ENCODE data around the gene HOTAIR. TPM values are rescaled to one million over a fixed set of nuclear protein-coding genes. Genes with fewer than 3 reads are reported as not detected.

HOTAIR gene
- total RNA-seq, 2 experiments from 2014 or later, result not detected

GRCh38 chr12:53950789-53951576 lies 23.8 kb downstream of the HOTAIR start:
- peaks cover 95% of the 10 kb centered on the region for H3K27me3 Mint-ChIP-seq
- DNase-seq (no peak), ATAC-seq (no peak)
- no peaks in the 10 kb centered on the region for H3K9me3 Mint-ChIP-seq (ENCODE audit: low read depth)
- no peaks in the 10 kb centered on the region for H3K36me3 Mint-ChIP-seq
- CTCF ChIA-PET, result interaction anchor here (1.1 kb wide), 1 partner anchor 49 kb away, joined by 3 read pairs; the partner anchor contains the start of gene HOXC9
- no peaks in the 10 kb centered on the region for H3K4me1 Mint-ChIP-seq
- H3K4me3 Mint-ChIP-seq, result no peak overlapping the region
- peak overlapping the region; percentile 59 for H3K27ac Mint-ChIP-seq

GRCh38 chr12:53950437-53950773 lies 24.3 kb downstream of the HOTAIR start:
- no peak for DNase-seq
- Mint-ChIP-seq H3K27me3 (peaks cover 95% of the 10 kb centered on the region), H3K27ac (no peak overlapping the region), H3K36me3 (no peaks in the 10 kb centered on the region), H3K4me1 (no peaks in the 10 kb centered on the region), H3K4me3 (no peak overlapping the region), H3K9me3 (ENCODE audit: low read depth) (no peaks in the 10 kb centered on the region)
- ATAC-seq, result no peak
- CTCF ChIA-PET, result no interaction called here

- H3K9me3 Mint-ChIP-seq (ENCODE audit: low read depth), result no peaks in the 10 kb centered on the region
- peaks cover 98% of the 10 kb centered on the region for H3K27me3 Mint-ChIP-seq
- CTCF ChIA-PET, result no interaction called here
Observed at GRCh38 chr12:53949631-53950436, 24.9 kb downstream of the HOTAIR start.

GRCh38 chr12:53948650-53949593 lies 25.8 kb downstream of the HOTAIR start:
- H3K9me3 Mint-ChIP-seq (ENCODE audit: low read depth), result no peaks in the 10 kb centered on the region

More at GRCh38 chr12:53949631-53950436, 24.9 kb downstream of the HOTAIR start:
- no peak for DNase-seq
- Mint-ChIP-seq H3K4me1 (no peaks in the 10 kb centered on the region), H3K27ac (no peak overlapping the region), H3K4me3 (no peak overlapping the region), H3K36me3 (no peaks in the 10 kb centered on the region)
- ATAC-seq, result no peak

GRCh38 chr12:53947743-53948142 lies 27.0 kb downstream of the HOTAIR start:
- H3K27ac Mint-ChIP-seq, result no peak overlapping the region
- ATAC-seq, result no peak
- H3K4me3 Mint-ChIP-seq, result no peak overlapping the region
- no peaks in the 10 kb centered on the region for H3K9me3 Mint-ChIP-seq (ENCODE audit: low read depth)
- peaks cover 97% of the 10 kb centered on the region for H3K27me3 Mint-ChIP-seq
- no peak for DNase-seq
- CTCF ChIA-PET, result interaction anchor here (0.6 kb wide), 1 partner anchor 245 kb away, joined by 3 read pairs; no protein-coding TSS in a partner anchor
- H3K36me3 Mint-ChIP-seq, result no peaks in the 10 kb centered on the region
- no peaks in the 10 kb centered on the region for H3K4me1 Mint-ChIP-seq

More at GRCh38 chr12:53948650-53949593, 25.8 kb downstream of the HOTAIR start:
- CTCF ChIA-PET, result interaction anchor here (0.6 kb wide), 1 partner anchor 244 kb away, joined by 3 read pairs; no protein-coding TSS in a partner anchor
- ATAC-seq (no peak), DNase-seq (no peak)
- H3K4me1 Mint-ChIP-seq, result no peaks in the 10 kb centered on the region
- H3K27ac Mint-ChIP-seq, result no peak overlapping the region
- H3K27me3 Mint-ChIP-seq, result peaks cover 98% of the 10 kb centered on the region
- H3K4me3 Mint-ChIP-seq, result no peak overlapping the region
- no peaks in the 10 kb centered on the region for H3K36me3 Mint-ChIP-seq

- CTCF ChIA-PET, result interaction anchor here (0.8 to 1.4 kb wide), 2 partner anchors 88 to 188 kb away, joined by 3 to 4 read pairs; partner anchors contain the start of gene HOXC5
- H3K27me3 Mint-ChIP-seq, result peaks cover 94% of the 10 kb centered on the region
- DNase-seq (no peak), ATAC-seq (no peak)
- H3K27ac Mint-ChIP-seq, result no peak overlapping the region
- H3K4me3 Mint-ChIP-seq, result no peak overlapping the region
- H3K9me3 Mint-ChIP-seq (ENCODE audit: low read depth), result no peaks in the 10 kb centered on the region
- H3K4me1 Mint-ChIP-seq, result no peaks in the 10 kb centered on the region
- H3K36me3 Mint-ChIP-seq, result no peaks in the 10 kb centered on the region
Observed at GRCh38 chr12:53944907-53945847, 29.6 kb downstream of the HOTAIR start.

- no peaks in the 10 kb centered on the region for H3K4me1 Mint-ChIP-seq
- H3K4me3 Mint-ChIP-seq, result no peak overlapping the region
- H3K36me3 Mint-ChIP-seq, result no peaks in the 10 kb centered on the region
- H3K9me3 Mint-ChIP-seq (ENCODE audit: low read depth), result no peaks in the 10 kb centered on the region
- ATAC-seq (no peak), DNase-seq (no peak)
- H3K27me3 Mint-ChIP-seq, result peaks cover 93% of the 10 kb centered on the region
- CTCF ChIA-PET, result no interaction called here
- no peak overlapping the region for H3K27ac Mint-ChIP-seq
Observed at GRCh38 chr12:53944209-53944608, 30.5 kb downstream of the HOTAIR start.

- H3K36me3 Mint-ChIP-seq, result no peaks in the 10 kb centered on the region
- DNase-seq (no peak), ATAC-seq (no peak)
- no peak overlapping the region for H3K27ac Mint-ChIP-seq
- H3K9me3 Mint-ChIP-seq (ENCODE audit: low read depth), result no peaks in the 10 kb centered on the region
- CTCF ChIA-PET, result interaction anchor here (0.9 to 1.1 kb wide), 3 partner anchors 10 to 259 kb away, joined by 3 read pairs; no protein-coding TSS in a partner anchor
- H3K4me3 Mint-ChIP-seq, result no peak overlapping the region
- H3K4me1 Mint-ChIP-seq, result no peaks in the 10 kb centered on the region
- peaks cover 90% of the 10 kb centered on the region for H3K27me3 Mint-ChIP-seq
Observed at GRCh38 chr12:53942467-53942997, 32.2 kb downstream of the HOTAIR start.

- CTCF ChIA-PET, result interaction anchor here (1.0 kb wide), 1 partner anchor 91 kb away, joined by 5 read pairs; no protein-coding TSS in a partner anchor
- Mint-ChIP-seq H3K4me1 (no peaks in the 10 kb centered on the region), H3K4me3 (no peak overlapping the region), H3K27me3 (peaks cover 91% of the 10 kb centered on the region), H3K27ac (no peak overlapping the region), H3K9me3 (ENCODE audit: low read depth) (no peaks in the 10 kb centered on the region), H3K36me3 (no peaks in the 10 kb centered on the region)
- ATAC-seq, result no peak
- no peak for DNase-seq
Observed at GRCh38 chr12:53941750-53942149, 33.0 kb downstream of the HOTAIR start.

GRCh38 chr12:53941187-53941586 lies 33.6 kb downstream of the HOTAIR start:
- CTCF ChIA-PET, result interaction anchor here (1.0 to 1.3 kb wide), 2 partner anchors 91 to 273 kb away, joined by 3 to 5 read pairs; no protein-coding TSS in a partner anchor
- H3K36me3 Mint-ChIP-seq, result no peaks in the 10 kb centered on the region
- no peak overlapping the region for H3K27ac Mint-ChIP-seq
- no peak overlapping the region for H3K4me3 Mint-ChIP-seq
- DNase-seq (no peak), ATAC-seq (no peak)
- H3K27me3 Mint-ChIP-seq, result peaks cover 91% of the 10 kb centered on the region
- H3K9me3 Mint-ChIP-seq (ENCODE audit: low read depth), result no peaks in the 10 kb centered on the region
- no peaks in the 10 kb centered on the region for H3K4me1 Mint-ChIP-seq

GRCh38 chr12:53940443-53941014 lies 34.2 kb downstream of the HOTAIR start:
- no peak overlapping the region for H3K27ac Mint-ChIP-seq
- H3K9me3 Mint-ChIP-seq (ENCODE audit: low read depth), result no peaks in the 10 kb centered on the region
- ATAC-seq, result no peak
- H3K4me1 Mint-ChIP-seq, result no peaks in the 10 kb centered on the region
- no peaks in the 10 kb centered on the region for H3K36me3 Mint-ChIP-seq
- no peak overlapping the region for H3K4me3 Mint-ChIP-seq
- peaks cover 91% of the 10 kb centered on the region for H3K27me3 Mint-ChIP-seq
- no peak for DNase-seq
- CTCF ChIA-PET, result interaction anchor here (1.0 to 1.3 kb wide), 2 partner anchors 92 to 273 kb away, joined by 3 to 5 read pairs; no protein-coding TSS in a partner anchor

Data from activated CD8-positive, alpha-beta memory T cell treated with anti-CD3 and anti-CD28 coated beads, Interleukin-2, amount 10 ng/mL, durations not matched to agents 7 days and 5 days (primary cell).